ENCODE measurements around the gene CLIC6. TPM values are rescaled to one million over a fixed set of nuclear protein-coding genes. Genes with fewer than 3 reads are reported as not detected.

The CLIC6 gene
- total and polyA plus RNA-seq, 2 experiments from 2014 or later: 1.1 to 1.5 TPM

DNA sequence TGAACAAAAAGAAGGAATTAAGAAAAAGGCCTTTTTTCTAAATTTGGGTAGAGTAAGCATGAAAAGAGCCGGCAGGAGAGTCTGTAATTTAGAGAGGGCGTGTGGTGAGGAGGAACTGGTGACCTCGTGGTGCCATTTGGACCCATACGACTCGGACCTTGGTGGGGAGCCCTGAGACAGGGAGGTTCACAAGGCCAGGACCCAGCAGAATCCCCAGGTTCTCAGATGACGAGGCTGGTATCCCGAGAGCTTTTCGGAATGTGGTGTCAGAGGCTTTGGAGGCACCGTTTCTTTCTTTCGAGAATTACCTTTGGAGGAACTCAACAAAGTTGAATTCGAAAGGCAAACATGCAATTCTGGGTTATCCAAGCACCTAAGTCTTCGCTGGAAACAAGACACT, 34.8 kb downstream of the CLIC6 start (continued):
- TF ChIP-seq, protein P1, sequence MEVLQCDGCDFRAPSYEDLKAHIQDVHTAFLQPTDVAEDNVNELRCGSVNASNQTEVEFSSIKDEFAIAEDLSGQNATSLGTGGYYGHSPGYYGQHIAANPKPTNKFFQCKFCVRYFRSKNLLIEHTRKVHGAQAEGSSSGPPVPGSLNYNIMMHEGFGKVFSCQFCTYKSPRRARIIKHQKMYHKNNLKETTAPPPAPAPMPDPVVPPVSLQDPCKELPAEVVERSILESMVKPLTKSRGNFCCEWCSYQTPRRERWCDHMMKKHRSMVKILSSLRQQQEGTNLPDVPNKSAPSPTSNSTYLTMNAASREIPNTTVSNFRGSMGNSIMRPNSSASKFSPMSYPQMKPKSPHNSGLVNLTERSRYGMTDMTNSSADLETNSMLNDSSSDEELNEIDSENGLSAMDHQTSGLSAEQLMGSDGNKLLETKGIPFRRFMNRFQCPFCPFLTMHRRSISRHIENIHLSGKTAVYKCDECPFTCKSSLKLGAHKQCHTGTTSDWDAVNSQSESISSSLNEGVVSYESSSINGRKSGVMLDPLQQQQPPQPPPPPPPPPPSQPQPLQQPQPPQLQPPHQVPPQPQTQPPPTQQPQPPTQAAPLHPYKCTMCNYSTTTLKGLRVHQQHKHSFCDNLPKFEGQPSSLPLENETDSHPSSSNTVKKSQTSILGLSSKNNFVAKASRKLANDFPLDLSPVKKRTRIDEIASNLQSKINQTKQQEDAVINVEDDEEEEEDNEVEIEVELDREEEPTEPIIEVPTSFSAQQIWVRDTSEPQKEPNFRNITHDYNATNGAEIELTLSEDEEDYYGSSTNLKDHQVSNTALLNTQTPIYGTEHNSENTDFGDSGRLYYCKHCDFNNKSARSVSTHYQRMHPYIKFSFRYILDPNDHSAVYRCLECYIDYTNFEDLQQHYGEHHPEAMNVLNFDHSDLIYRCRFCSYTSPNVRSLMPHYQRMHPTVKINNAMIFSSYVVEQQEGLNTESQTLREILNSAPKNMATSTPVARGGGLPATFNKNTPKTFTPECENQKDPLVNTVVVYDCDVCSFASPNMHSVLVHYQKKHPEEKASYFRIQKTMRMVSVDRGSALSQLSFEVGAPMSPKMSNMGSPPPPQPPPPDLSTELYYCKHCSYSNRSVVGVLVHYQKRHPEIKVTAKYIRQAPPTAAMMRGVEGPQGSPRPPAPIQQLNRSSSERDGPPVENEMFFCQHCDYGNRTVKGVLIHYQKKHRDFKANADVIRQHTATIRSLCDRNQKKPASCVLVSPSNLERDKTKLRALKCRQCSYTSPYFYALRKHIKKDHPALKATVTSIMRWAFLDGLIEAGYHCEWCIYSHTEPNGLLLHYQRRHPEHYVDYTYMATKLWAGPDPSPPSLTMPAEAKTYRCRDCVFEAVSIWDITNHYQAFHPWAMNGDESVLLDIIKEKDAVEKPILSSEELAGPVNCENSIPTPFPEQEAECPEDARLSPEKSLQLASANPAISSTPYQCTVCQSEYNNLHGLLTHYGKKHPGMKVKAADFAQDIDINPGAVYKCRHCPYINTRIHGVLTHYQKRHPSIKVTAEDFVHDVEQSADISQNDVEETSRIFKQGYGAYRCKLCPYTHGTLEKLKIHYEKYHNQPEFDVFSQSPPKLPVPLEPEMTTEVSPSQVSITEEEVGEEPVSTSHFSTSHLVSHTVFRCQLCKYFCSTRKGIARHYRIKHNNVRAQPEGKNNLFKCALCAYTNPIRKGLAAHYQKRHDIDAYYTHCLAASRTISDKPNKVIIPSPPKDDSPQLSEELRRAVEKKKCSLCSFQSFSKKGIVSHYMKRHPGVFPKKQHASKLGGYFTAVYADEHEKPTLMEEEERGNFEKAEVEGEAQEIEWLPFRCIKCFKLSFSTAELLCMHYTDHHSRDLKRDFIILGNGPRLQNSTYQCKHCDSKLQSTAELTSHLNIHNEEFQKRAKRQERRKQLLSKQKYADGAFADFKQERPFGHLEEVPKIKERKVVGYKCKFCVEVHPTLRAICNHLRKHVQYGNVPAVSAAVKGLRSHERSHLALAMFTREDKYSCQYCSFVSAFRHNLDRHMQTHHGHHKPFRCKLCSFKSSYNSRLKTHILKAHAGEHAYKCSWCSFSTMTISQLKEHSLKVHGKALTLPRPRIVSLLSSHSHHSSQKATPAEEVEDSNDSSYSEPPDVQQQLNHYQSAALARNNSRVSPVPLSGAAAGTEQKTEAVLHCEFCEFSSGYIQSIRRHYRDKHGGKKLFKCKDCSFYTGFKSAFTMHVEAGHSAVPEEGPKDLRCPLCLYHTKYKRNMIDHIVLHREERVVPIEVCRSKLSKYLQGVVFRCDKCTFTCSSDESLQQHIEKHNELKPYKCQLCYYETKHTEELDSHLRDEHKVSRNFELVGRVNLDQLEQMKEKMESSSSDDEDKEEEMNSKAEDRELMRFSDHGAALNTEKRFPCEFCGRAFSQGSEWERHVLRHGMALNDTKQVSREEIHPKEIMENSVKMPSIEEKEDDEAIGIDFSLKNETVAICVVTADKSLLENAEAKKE (CRISPR knock-in tag; IDR thresholded peaks at IDR 0.05): no peak
- no peak for TF ChIP-seq ZNF114 (CRISPR knock-in tag; IDR thresholded peaks at IDR 0.05)
- no peak for TF ChIP-seq ZNF331 (CRISPR knock-in tag; IDR thresholded peaks at IDR 0.05; ENCODE audit: low read depth)
- no peak for TF ChIP-seq EZH2 (IDR thresholded peaks at IDR 0.05; ENCODE audit: low read depth, unreplicated experiment)
- no peak for TF ChIP-seq JUNB (IDR thresholded peaks at IDR 0.05; ENCODE audit: unreplicated experiment)
- no peak for TF ChIP-seq EZH2phosphoT487 (IDR thresholded peaks at IDR 0.05; ENCODE audit: unreplicated experiment)
- TF ChIP-seq STAT1 (IDR thresholded peaks at IDR 0.05; ENCODE audit: unreplicated experiment): no peak
- TF ChIP-seq POLR2AphosphoS5 (IDR thresholded peaks at IDR 0.05; ENCODE audit: low read depth): no peak
- no peak for TF ChIP-seq NANOG (IDR thresholded peaks at IDR 0.05; ENCODE audit: borderline replicate concordance)

DNA sequence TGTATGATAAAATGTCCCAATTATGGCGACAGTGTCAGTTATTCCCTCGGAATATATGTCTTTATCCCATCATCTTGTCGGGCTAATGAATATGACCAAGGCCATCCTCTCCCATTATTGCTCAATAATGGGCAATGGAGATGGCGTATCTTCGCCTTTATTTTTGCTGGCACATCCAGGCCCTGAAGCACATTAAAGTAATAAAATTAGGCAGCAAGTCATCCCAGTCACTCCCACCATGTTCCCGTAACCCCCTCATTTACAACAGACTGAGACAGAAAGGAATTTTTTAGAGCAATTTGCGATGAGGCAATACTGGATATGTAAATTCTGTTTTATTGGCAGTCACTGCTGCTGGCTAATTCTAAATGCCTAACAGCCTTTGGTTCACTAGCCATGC, 35.3 kb downstream of the CLIC6 start:
- Histone ChIP-seq H3K36me3 (ENCODE audit: insufficient read depth) (no peaks in the 10 kb centered on the region), H3F3A (replicated peaks; ENCODE audit: low read depth) (no peaks in the 10 kb centered on the region), H3K9me2 (ENCODE audit: insufficient read depth) (peaks cover 7% of the 10 kb centered on the region; the same call in 1 of the 2 replicates), H3K27me3 (ENCODE audit: insufficient read depth) (no peaks in the 10 kb centered on the region), H2AFZ (no peak overlapping the region), H3K27ac (ENCODE audit: low read depth) (no peak overlapping the region), H3K79me2 (replicated peaks; ENCODE audit: insufficient read depth) (no peaks in the 10 kb centered on the region), H3K4me3 (no peak overlapping the region), H4K20me1 (replicated peaks; ENCODE audit: insufficient read depth) (no peaks in the 10 kb centered on the region), H3K4me2 (no peak overlapping the region), H3K4me1 (ENCODE audit: insufficient read depth) (no peaks in the 10 kb centered on the region)
- Mint-ChIP-seq H3K27ac (no peak overlapping the region), H3K9me3 (no peaks in the 10 kb centered on the region), H3K4me3 (no peak overlapping the region), H3K4me1 (peaks cover 10% of the 10 kb centered on the region), H3K27me3 (ENCODE audit: insufficient read depth, low read depth, poor library complexity) (peaks cover 2% of the 10 kb centered on the region), H3K36me3 (ENCODE audit: low read depth) (peaks cover 3% of the 10 kb centered on the region; the same call in 1 of the 3 replicates)
- DNase-seq (ENCODE audit: low spot score) (no peak), ATAC-seq (no peak)
- TF ChIP-seq EZH2 (IDR thresholded peaks at IDR 0.05; ENCODE audit: low read depth, unreplicated experiment): no peak
- TF ChIP-seq NANOG (IDR thresholded peaks at IDR 0.05; ENCODE audit: borderline replicate concordance): no peak
- TF ChIP-seq STAT1 (IDR thresholded peaks at IDR 0.05; ENCODE audit: unreplicated experiment): no peak
- TF ChIP-seq JUNB (IDR thresholded peaks at IDR 0.05; ENCODE audit: unreplicated experiment): no peak
- no peak for TF ChIP-seq EZH2phosphoT487 (IDR thresholded peaks at IDR 0.05; ENCODE audit: unreplicated experiment)
- TF ChIP-seq ZNF331 (CRISPR knock-in tag; IDR thresholded peaks at IDR 0.05; ENCODE audit: low read depth): no peak
- TF ChIP-seq, protein P2, sequence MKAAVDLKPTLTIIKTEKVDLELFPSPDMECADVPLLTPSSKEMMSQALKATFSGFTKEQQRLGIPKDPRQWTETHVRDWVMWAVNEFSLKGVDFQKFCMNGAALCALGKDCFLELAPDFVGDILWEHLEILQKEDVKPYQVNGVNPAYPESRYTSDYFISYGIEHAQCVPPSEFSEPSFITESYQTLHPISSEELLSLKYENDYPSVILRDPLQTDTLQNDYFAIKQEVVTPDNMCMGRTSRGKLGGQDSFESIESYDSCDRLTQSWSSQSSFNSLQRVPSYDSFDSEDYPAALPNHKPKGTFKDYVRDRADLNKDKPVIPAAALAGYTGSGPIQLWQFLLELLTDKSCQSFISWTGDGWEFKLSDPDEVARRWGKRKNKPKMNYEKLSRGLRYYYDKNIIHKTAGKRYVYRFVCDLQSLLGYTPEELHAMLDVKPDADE (IDR thresholded peaks at IDR 0.05): no peak
- TF ChIP-seq, protein P3, sequence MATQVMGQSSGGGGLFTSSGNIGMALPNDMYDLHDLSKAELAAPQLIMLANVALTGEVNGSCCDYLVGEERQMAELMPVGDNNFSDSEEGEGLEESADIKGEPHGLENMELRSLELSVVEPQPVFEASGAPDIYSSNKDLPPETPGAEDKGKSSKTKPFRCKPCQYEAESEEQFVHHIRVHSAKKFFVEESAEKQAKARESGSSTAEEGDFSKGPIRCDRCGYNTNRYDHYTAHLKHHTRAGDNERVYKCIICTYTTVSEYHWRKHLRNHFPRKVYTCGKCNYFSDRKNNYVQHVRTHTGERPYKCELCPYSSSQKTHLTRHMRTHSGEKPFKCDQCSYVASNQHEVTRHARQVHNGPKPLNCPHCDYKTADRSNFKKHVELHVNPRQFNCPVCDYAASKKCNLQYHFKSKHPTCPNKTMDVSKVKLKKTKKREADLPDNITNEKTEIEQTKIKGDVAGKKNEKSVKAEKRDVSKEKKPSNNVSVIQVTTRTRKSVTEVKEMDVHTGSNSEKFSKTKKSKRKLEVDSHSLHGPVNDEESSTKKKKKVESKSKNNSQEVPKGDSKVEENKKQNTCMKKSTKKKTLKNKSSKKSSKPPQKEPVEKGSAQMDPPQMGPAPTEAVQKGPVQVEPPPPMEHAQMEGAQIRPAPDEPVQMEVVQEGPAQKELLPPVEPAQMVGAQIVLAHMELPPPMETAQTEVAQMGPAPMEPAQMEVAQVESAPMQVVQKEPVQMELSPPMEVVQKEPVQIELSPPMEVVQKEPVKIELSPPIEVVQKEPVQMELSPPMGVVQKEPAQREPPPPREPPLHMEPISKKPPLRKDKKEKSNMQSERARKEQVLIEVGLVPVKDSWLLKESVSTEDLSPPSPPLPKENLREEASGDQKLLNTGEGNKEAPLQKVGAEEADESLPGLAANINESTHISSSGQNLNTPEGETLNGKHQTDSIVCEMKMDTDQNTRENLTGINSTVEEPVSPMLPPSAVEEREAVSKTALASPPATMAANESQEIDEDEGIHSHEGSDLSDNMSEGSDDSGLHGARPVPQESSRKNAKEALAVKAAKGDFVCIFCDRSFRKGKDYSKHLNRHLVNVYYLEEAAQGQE (IDR thresholded peaks at IDR 0.05; ENCODE audit: unreplicated experiment): no peak
- TF ChIP-seq ZNF114 (CRISPR knock-in tag; IDR thresholded peaks at IDR 0.05): no peak
- TF ChIP-seq, protein P4, sequence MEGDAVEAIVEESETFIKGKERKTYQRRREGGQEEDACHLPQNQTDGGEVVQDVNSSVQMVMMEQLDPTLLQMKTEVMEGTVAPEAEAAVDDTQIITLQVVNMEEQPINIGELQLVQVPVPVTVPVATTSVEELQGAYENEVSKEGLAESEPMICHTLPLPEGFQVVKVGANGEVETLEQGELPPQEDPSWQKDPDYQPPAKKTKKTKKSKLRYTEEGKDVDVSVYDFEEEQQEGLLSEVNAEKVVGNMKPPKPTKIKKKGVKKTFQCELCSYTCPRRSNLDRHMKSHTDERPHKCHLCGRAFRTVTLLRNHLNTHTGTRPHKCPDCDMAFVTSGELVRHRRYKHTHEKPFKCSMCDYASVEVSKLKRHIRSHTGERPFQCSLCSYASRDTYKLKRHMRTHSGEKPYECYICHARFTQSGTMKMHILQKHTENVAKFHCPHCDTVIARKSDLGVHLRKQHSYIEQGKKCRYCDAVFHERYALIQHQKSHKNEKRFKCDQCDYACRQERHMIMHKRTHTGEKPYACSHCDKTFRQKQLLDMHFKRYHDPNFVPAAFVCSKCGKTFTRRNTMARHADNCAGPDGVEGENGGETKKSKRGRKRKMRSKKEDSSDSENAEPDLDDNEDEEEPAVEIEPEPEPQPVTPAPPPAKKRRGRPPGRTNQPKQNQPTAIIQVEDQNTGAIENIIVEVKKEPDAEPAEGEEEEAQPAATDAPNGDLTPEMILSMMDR (conservative IDR thresholded peaks at IDR 0.05; ENCODE audit: low read depth in 2 of 2): no peak
- TF ChIP-seq POLR2AphosphoS5 (IDR thresholded peaks at IDR 0.05; ENCODE audit: low read depth): no peak

All from GM23338 (cell line).